ENCODE results near the gene MUC2.

The MUC2 gene

DNA sequence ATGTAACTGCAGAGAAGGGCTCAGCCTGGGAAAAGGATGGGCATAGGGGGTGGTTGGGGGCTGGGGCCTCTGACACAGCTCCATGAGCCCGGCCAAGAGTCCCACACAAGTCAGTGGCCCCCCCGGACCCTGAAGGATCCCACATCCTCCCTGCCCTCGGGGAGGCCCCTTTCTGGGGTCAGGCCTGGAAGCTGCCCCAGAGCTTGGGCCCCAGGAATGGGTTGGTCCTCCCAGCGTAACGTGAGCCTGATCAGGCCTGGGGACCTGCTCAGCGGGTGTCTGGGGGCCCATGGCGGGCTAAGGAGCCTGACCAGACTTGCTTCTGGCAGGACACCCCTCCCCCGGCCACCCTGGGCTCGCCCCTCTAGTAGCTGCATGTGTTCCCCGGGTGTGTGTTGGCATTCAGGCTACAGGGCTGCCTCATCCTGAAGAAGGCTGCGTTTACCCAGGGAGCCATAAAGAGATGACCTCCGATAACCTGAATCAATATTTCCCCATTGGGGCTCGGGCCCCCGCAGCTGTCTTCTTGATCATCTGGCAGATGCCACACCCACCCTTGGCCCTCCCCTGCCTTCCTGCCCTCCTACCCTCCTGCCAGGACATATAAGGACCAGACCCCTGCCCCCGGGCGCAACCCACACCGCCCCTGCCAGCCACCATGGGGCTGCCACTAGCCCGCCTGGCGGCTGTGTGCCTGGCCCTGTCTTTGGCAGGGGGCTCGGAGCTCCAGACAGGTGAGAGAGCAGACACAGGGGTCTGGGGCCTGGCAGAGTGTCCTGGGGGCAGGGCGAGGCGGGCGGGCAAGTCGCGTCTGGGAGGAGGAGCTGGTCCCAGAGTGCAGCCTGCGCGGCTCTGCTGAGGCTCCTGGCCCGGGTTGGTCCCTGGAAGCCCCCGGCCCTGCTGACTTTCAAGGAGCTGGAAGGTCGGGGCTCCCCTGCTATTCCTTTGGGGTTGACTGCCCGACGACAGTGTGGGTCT lies at the start of gene MUC2:
Gene MUC2, plus strand, starts transcription at position 631 of the 978 bp plus-strand sequence.
- DNase-seq (ENCODE audit: low read depth in 2 of 2), result no peak

DNA sequence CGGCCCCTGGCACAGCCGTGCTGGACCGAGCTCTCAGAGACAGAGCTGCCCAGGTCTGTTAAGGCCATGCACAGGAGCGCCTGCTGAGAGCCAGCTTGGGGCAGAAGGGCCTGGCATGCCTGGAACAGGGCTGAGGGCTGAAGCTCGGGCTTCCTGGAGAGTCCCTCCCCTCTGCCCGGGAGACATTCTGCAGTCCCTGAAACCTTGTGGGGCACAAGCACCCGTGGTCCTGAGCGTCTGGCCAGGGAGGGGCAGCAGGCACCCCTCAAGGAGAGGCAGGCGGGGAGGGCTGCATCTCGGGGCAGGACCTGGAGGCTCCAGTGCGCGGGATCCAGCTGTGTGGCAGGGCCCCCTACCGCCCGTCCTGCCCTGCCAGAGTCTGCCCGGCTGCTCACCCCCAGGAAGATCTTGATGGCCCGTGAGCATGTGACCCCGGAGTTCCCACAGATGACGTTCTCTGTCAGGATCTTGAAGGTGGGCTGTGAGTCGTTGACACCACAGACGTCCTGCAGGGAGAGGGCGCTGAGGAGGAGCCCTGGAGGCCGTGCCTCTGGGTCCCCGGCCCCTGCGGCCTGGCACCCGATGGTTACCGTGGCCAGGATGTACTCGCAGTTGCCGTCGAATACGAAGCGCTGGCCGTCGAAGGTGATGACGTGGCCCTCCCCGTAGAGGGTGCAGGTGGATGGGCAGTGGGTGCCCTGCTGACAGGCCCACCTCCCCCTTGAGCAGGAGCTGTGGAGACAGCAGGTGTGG lies 49.1 kb upstream of the MUC2 start:
- no peak for DNase-seq (ENCODE audit: low read depth in 2 of 2)

DNA sequence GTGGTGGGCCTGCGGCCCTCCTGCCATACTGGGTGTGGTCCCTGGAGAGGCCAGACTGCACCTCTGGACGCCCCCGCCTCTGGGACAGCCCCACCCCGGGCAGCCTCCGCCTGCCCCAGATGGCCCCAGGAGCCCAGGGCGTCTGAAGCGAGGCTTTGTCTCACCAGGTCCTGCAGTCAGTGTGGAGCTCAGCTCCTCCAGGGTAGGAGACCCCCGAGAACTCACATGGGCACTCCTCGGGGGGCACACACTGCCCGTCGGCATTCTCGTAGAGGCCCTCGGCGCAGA lies 48.6 kb upstream of the MUC2 start:
- no peak for DNase-seq (ENCODE audit: low read depth in 2 of 2)

DNA sequence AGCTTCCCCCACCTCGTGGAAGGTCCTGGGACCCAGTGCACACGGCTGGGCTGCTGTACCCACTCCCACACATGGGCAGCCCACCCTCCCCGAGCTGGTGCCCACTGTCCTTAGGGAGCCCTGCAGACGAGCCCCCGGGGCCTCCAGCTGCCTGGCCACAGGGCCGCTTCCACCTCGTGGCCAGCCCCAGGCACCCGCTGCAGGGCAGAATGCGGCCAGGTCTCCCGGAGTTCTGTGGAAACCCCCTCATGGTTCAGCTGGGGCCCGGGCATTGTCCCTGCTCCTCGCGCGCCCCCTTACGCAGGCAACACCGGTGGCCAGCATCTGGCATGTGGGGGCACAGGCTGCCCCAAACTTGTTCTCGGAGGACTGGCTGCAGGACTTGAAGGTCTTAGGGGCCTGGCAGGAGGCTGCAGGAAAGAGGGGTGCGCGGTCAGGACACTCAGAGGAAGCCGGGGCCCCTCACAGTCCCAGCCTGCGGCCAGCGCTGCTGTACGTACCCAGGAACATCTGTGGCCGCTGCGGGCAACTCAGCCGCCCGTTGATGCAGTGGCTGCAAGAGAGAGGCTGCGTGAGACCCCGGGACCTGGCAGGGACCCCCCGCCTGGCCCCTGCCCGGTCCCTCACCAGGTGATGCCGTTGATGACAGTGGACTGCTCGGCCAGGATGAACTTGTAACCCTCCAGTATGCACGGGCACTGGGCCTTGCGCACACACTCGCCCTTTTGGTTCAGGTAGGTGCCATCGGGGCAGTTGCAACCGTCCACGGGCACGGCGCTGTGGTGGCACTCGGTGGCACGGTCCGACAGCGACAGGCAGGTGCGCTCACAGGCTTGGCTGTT lies 47.8 kb upstream of the MUC2 start:
- no peak for DNase-seq (ENCODE audit: low read depth in 2 of 2)

DNA sequence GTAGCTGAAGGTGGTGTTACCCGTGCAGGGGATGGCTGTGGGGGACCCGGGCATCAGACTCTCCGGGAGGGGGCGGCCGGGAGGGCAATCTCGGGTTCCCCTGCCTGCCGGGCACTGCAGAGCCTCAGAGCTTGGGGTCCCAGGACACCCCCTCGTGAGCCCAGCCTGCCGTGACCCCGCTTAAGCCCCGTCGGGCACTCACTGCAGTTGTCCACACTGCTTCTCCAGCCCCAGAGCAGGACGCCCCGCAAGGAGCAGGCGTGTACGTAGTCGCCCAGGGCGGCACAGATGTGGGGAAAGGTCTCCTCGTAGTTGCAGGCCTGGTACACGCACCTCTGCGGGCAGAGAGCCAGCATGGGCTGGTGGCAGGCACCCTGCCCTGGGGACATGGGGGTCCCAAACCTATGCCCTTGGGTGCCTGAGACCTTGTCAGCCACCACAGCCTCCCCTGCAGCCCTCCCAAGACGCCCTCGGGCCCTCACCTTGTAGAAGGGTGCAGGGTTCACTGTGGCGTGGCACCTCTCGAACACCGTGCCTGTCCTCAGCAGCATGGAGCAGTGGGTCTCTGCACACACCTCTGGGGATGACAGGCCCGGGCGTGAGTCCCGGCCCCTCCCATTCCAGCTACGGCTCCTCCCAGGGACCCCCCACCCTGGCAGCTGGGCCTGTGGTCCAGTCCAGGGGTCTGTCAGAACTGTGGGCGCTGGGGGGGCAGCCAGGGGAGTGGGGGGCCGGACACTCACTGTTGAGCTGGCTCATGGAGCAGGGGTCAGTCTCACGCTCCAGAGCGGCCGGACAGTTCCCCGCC lies 47.0 kb upstream of the MUC2 start:
- no peak for DNase-seq (ENCODE audit: low read depth in 2 of 2)

DNA sequence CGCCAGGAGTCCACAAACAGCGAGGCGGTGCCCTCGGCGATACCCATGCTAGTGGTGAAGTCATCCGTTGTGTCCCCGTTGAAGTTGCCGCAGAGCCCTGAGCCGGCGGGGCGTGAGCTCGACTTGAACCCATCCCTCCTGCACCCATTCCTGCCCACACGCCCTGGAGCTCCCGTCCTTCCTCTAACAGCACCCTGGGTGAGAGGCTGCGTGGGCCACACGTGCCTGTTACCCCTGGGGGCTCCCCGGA lies 46.5 kb upstream of the MUC2 start:
- DNase-seq (ENCODE audit: low read depth in 2 of 2), result no peak

DNA sequence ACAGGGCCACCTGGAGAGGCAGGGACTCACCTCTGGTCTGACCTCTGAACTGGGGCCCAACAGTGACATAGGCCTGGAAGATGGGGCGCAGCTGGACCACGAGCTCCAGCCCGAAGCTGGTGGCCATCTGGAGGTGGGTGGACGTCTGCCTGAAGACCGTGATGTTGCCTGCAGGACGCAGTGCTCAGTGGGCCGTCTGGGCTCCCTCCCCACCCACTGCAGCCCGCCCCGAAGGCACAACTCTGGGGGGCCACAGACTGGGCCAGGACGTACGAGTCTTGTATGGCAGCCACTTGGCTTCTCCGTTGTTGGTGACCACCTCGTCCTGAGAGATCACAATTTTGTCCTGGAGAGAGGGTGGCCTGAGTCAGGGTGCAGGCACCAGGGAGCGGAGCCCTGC lies 46.1 kb upstream of the MUC2 start:
- DNase-seq (ENCODE audit: low read depth in 2 of 2), result no peak

DNA sequence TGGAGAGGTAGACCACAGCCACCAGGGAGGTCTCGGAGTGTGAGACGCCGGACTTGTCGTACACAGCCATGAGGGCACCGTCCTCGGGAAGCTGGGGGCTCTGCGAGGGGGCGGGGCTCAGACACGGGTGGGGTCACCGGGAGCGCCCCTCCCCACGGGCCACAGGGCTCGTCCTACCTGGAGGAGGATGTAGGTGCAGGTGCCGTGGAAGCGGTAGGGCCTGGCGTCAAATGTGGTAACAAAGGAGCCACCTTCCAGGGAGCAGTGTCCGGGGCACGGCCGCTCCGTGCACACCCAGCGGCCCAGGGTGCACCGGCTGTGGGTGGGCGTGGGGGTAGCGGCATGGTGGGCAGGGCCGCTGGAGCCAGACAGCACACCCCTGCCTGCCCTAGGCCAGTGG lies 45.6 kb upstream of the MUC2 start:
- DNase-seq (ENCODE audit: low read depth in 2 of 2), result no peak

DNA sequence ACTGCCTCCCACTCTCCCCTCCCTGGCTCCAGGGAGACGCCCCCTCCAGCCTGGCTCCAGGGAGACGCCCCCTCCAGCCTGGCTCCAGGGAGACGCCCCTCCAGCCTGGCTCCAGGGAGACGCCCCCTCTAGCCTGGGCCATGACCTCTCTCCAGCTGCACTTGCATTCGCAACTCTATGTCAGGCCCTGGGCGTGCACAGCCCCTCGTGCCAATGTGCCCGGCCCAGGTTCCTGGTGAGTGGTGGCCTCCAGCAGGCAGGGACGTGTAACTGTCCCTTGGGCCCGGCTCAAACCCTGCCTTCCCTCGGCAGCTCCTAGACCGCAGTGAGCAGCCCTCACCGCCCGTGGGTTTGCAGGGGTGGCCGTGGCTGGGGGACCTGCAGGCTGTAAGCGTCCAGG lies 45.0 kb upstream of the MUC2 start:
- no peak for DNase-seq (ENCODE audit: low read depth in 2 of 2)

DNA sequence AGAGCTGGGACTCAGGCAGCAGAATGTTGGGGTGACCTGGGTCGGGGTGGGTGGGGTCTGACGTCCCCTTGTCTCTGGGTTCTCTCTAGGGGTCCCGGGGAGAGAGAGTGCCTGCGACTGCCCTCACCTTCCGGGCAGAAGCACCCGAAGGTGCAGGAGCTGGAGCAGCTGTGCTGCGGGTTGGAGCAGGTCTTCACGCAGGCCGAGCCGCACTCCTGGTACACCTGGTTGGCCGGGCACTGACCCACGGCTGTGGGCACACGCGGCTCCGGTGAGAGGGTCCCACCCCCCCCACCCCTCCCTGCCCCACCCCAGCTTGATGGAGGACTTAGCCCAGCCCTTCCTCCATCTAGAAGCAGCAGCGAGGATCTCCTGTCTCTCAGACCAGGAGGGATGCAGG lies 44.6 kb upstream of the MUC2 start:
- no peak for DNase-seq (ENCODE audit: low read depth in 2 of 2)

DNA sequence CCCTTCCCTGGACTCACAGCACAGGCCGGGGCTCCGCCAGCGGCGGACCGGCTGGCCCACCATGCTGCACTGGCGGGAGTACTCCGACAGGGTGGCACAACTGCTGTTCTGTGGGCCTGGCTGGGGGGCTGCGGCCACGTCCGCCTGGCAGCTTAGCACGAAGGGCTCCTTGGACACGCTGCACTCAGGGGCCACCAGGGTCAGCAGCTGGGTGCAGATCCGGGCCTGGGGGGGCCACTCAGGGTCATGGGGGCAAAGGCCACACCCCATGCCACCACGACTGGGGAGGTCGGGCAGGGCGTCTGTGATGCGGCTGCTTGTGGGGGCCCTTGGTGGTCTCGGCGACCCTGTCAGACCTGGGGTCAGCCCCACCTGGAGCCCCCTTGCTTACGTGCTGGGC lies 44.1 kb upstream of the MUC2 start:
- no peak for DNase-seq (ENCODE audit: low read depth in 2 of 2)

DNA sequence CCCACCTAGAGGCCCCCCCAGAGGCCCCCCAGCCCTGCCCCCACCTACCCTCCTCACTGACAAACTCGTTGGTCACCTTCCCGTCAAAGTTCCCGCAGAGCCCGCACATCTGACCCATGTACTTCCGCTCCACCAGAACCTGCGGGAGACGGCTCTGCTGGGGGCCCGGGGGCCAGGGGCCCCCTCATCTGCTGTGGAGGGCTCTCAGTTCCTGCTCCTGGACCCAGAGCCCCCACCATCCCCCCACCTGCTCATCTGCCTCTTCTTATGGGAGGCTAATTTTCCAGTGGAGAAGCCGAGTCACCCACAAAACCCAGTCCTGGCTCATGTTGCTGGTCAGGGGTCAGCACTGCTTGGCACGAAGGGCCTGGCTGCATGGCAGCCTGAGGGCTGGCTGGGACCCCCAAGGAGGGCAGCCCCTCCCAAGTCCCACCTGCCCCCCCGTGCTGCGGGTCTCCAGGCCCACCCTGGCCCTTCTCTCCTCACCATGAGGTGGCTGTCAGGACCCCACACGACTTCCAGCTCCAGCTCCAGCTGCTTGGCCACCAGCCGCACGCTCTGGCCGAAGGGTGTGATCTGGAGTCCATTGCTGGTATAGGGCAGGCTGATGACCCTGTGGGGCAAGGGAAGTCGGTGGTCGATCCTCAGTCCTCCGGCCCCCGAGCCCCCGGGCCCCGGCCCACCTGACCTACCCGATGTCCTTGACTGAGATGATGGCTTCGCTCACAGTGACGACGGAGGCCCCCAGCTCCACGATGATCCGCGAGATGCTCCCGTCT lies 43.4 kb upstream of the MUC2 start:
- DNase-seq (ENCODE audit: low read depth in 2 of 2), result no peak

DNA sequence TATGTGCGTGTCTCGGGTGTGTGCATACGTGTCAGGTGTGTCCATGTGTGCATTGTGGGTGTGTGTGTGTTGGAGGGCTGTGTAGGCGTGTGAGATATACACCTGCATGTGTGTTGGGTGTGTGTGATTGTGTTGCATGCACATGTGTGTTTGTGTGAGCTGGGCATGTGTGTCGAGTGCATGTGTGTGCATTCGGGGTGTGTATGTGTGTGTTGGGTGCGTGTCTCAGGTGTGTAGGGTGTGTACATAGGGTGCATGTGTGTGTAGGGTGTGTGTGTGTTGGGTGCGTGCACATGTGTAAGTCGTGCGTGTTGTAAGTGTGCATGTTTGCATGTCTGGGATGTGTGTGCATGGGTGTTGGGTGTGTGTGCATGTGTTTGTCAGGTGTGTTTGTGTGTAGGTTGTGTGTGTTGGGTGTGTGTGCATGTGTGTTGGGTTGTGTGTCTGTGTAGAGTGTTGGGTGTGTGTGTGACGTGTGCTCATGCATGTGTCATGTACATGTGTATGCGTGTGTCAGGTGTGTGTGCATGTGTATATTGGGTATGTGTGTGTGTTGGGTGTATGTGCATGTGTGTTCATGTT lies 42.3 kb upstream of the MUC2 start:
- DNase-seq (ENCODE audit: low read depth in 2 of 2), result no peak

DNA sequence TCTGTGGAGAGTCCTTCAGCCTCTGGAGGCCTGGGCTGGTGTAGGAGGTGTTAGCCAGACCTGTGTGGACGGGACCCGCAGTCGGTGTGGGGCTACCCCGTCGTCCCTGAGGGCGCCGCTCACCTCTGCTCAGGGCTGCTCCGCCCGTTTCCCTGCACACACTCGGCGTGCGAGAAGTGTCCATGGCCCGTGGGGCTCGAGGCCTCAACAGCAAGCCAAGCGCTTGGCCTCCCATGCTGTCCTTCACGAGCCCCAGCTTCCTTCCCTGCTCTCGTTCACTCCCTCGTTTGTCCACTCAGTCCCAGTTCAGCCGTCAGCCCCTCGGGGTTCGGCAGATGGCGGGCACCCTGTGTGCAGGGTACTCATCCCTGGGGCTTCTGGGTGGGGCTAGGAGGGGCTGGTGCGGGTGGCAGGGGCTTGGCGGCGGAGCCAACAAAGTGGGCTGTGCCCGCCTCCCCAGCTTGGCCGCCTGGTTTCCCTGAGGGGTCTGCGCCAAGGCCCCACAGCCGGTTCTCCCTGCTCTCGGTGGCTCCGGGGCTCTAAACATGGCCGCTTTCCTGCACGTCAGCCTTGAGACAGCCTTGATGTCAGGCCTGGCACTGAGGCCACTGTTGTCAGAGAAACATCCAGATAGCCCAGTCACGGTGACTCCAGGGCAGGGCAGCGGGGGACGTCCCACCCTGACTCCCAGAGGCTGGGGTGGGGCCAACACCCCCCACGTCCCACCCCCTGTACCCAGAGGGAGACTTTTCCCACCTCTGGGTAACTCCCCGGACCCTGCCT lies 41.5 kb upstream of the MUC2 start:
- no peak for DNase-seq (ENCODE audit: low read depth in 2 of 2)

DNA sequence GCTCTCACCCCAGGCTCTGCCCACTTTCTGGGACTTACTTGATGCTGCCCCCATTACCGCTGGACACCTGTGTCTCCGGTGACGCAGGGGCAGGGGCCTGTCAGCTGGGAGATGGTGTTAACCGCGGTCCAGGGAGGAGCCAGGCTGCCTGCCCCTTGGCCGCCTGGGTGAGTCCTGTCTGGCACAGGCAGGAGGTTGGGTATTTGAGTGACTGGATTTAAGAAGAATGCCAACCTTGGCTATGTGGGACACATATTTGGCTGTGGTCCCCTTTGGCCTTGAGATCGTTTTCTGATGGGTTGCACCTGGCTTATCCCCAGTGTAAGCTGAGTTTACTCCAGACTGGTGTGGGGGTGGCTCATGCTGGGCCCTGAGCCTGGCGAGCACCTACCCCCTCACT lies 40.7 kb upstream of the MUC2 start:
- DNase-seq (ENCODE audit: low read depth in 2 of 2), result no peak

DNA sequence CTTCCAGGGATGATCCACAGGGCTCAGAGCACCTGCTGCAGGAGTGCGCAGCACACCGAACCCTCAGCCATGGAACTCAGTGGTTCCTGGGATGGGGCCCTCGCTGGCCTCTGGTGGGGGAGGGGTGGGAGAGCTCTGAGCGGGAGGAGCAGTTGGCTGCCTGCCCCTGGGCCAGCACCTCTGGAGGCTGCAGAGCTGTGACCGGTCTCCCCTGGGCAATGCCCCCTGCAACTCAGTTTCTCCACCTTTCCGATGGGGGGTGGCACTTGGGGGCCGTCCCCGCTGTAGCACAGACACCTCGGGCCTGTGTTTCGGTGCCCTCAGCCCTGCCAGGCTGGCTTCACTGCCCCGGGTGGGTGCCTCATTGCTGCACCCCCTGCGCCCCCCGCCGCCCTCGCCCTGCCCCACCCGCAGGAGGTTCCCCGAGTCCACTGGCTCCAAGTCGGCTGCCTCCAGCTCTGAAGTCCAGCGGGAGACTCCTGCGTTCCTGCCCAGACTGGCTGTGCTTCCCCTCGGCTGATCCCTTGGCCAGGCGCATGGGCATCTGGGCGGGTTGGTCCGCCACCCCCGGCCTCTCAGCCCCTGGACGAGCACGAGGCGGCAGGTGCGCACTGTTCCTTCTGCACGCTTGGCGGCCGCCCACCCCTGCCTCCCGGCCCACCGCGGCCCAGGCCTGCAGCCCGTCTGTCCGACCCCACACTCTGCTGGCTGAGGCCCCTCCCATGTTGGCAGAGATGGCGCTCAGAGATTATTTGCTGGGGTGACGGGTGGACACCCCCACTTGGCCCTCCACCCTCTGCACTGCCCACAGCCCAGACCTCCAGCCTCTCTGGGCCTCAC lies 40.0 kb upstream of the MUC2 start:
- no peak for DNase-seq (ENCODE audit: low read depth in 2 of 2)

DNA sequence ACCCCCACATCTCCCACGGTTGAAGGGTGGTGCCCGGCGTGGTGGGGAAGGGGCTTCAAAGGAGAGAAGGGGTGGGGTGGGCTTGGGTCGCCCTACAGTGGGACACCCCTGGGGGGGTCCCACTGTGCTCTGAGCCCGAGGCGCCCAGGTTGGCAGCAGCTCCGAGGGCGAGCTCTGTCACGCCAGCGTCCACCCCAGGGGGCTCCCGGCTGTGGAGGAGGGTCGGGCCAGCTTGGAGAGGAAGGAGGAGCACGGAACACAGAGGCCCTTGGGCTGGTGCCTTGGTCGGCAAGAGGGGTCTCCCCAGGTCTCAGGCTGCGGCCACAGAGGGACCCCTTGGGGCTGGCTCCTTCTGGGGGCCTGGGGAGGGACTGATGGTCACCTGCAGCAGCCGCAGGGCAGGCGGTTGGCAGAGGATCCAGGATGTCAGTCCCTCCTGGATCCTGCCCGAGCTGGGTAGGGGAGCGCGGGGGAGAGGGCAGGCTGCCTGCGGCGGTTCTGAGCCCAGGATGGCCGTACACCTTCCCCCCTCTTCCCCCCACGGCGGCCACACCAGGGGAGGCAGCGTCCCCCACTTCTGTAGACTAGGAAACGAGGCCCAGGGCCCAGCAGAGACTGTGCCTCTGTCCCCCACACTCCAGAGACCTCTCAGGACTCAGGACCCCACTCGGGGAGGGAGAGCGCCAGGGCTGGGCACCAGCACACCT lies 38.9 kb upstream of the MUC2 start:
- DNase-seq (ENCODE audit: low read depth in 2 of 2), result no peak

DNA sequence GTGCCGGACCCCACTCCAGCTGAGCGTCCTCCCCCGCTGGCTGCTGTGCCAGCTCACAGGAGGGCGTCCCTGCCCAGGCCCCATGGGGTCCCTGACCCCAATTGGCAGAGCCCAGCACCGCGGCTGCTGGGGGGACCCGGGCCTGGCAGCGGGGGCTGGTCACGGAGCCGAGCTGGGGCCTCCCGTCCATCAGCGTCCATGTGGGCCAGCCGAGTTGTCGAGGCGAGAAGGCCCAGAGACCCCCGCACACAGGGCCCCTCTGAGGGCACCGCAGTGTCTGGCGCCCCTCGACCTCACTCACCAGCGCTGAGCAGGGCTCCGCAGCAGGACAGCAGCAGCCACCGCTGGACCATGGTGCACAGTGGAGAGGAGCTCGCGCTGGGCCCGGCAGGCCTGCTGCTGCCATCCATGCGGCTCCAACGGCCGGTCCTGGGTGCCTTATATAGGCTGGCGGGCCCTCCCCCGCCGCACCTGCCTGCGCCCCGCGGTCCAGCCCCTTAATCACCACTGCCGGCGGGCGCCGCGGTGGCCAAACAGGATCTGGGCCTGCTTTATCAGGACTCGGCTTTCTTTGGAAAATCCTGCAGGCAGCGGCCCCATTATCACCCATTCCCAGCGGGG lies 38.3 kb upstream of the MUC2 start, which contains the start of gene MUC6:
Gene MUC6, minus strand, starts transcription at position 416 of the 621 bp plus-strand sequence. Its CDS starts 63 bp downstream, at position 353.
- DNase-seq (ENCODE audit: low read depth in 2 of 2), result no peak

Measured in stimulated activated CD8-positive, alpha-beta memory T cell treated with anti-CD3 and anti-CD28 coated beads, Interleukin-7, amount 100 ng/mL, for 4 hours (primary cell).